Stimulated activated CD4-positive, alpha-beta T cell treated with anti-CD3 and anti-CD28 coated beads, Interleukin-4, amount 100 ng/mL, for 4 hours (primary cell): Measurements from ENCODE around the gene ACRBP.
"Not testable (repeated sequence)": the region's sequence is repeated elsewhere in the genome, so short reads cannot be mapped to it uniquely, and the experiment has no call there.

Experiments
- DNase-seq, 2 experiments: peaks; one replicate each; pipeline ENCODE4 v3.0.0-alpha.2; 2020

ACRBP gene

DNA sequence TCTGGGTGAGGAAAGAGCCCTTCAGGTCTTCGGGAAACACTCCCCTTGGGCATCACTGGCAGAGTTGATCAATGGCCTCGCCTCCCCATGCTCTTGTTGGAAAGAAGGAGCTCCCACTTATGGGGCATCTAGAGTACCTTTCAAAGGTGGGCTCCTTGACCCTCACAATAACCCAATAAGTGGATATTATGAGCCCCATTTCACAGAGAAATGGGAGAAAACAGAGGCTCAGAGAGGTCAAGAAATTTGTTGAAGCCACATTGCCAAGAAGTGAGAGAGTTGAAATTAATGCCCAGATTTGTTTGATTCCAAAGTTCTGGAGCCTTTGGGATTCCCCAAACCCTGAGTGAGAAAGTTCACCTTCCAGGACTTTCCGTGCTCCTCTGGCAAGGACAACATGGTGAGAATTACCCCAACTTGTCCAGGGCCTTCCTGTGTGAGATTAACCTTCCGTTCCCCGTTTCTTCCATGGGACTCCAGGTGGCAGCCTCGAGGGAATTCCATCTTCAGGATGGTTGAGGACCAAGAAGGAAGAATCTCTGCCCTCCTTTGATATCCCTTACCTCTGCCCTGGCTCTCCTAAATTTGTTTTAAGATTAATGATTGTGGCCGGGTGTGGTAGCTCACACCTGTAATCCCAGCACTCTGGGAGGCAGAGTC lies 32.6 kb downstream of the ACRBP start:
- DNase-seq: no peak

DNA sequence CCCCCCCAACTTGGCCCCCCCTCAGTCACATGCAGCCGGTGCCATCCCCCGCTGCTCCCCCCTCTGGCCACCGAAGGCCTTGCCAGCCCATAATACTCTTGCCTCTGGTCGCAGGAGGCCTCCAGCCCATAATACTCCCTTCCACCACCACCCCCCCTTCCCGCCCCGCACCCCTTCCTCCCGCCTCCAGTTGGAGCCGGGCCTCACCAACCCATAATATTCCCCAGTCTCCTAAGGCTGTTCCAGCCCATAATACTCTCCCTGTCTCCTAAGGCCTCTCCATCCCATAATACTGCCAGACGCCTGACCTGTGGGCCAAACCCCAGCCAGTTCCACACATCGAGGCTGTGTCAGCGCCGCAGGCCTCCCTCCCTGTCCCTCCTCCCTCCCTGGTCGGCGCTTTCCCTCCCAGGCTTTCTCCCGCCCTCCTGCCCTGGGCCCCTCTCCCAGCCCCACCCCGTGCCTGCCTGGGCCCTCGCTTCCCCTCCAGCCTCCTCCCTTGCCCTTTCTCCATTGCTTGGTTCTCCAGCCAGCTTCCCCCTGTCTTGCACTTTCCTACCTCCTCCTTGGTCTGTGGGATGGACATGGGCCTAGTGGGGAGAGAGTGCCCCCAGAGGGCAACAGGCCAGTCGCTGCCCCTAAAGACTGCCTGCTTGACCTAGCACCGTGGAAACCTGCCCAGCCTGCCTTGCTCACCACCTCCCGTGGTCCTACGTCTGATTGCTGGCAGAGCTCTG lies 33.3 kb downstream of the ACRBP start:
- DNase-seq: peak in 1 of 2 experiments; percentile 25

DNA sequence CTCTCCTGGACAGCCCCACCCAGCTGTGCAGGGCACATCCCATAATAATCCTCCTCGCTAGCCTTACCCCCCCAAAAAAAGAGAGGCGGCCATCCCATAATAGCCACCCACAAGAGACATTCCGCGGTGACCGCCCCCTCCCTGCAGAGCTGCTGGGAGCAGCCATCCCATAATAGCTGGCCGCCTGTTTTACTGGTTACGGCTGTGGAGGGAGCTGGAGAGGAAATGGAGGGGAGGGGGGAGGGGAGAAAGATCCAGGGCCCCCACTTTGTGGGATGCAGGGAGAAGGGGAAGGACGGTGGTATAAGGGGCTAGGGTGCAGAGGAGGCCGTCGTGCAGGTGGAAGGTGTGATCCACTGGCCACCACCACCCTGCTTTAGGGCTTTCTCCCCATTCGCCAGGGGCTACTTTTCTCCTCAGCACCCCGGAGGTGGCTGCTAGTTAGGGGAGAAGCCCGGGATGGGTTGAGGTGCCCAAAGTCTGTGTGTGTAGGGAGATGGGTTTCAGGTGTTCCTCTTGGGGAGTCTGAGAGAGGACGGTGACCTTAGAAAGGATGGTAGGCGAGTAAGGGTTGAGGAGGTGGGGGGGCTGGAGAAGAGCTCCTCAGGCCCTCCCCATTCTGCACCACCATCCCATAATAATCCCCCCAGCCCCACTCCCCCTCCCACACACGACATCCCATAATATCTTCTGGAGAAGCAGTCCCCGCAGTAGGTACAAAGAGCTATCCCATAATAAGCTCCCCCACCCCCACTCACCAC lies 34.0 kb downstream of the ACRBP start:
- no peak for DNase-seq

DNA sequence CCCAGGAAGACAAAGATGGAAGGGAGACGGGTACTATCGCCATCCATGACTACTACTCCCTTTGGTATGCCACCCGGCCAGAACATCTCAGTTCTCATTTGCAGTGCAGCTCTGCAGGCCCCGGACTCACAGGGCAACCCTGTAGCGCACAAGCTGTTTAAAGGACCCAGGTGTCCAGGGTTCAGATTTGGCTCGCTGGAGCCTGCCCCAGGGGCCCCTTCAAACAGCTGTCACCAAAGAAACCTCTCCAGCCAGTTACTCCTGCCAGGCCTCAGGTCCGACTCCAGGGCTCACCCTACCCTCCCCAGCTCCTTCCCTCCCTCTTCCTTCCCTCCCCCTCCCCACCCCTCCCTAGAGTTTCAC lies 34.6 kb downstream of the ACRBP start:
- no peak for DNase-seq

DNA sequence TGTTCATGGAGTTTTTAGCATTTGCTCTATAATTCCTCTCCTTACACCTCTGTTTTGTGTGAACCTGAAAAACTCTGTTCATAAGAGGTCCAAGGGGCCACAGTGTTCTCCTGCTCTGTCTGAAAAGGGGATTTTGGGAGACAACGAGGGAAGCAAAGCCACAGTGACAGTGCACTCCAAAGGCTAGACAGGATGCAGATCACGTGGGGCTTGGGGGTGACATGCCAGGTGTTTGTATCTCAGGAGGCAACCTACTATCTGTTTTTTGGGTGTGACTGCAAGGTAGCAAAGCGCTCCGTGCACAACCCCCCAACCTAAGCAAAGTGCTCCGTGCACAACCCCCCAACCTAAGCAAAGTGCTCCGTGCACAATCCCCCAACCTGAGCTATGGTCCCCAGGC lies 35.0 kb downstream of the ACRBP start:
- DNase-seq: no peak

DNA sequence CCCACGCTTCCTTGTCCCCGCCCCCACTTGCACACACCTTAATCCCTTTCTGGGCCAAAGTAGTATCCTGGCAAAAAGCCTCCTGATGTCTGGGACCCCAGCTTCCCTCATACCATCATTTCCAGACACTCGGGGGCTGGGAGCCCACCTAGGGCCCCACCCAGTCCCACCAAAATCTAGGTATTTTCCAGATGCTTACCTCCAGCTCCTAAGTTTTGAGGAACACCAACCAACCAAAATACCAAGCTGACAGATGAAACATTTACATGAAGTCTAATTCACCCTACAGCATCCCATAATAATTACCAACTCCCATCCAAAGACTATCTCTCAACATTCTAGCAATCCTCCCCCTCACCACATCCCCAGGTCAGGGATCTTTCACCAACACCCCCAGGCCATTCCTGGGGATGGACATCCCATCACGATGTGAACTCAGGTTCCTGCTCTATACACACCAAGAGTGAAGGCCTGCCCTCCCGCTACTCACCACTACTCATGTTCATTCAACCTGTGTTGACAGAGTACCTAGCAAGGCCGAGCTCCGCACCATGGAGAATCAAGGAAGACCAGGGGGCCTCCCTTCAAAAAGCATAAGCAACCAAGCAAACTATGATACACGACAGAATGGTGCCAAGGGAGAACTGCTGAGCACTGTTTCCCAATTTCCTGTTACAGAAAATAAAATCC lies 38.5 kb downstream of the ACRBP start:
- peak; percentile 15 to 46 for DNase-seq

DNA sequence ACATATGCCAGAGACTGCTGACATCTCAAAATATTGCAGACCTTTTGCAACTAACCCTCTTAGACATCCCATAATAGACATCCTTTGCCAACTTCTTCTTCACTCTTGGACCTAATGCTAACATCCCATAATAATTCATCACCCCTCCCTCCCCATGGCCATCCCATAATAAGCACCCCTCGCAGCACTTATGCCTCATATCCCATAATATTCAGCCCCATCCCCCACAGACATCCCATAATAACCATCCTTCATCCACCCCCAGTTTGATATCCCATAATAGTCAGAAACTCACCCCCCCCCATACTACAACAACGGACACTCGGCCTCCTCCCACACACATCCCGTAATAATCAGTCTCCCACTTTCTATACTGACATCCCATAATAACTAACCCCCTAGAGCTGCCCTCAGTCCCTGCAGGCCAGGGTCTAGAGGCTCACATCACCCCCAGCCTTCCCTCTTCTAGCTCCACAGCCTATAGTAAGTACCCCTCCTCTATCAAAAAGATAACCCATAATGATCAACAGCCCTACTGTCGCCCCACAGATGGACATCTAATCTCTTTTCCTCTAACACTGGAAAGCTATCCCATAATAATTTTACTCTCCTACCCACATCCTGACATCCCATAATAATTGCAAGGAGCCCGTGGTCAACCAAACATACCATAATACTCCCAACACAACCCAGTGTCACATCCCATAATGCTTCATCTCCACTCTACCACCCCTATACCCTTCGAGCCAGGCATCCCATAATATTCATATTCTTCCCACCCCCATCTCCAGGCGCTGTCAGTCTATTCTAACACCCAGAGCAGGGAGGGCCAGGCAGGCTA lies 39.3 kb downstream of the ACRBP start:
- DNase-seq: peak in 1 of 2 experiments; percentile 65

DNA sequence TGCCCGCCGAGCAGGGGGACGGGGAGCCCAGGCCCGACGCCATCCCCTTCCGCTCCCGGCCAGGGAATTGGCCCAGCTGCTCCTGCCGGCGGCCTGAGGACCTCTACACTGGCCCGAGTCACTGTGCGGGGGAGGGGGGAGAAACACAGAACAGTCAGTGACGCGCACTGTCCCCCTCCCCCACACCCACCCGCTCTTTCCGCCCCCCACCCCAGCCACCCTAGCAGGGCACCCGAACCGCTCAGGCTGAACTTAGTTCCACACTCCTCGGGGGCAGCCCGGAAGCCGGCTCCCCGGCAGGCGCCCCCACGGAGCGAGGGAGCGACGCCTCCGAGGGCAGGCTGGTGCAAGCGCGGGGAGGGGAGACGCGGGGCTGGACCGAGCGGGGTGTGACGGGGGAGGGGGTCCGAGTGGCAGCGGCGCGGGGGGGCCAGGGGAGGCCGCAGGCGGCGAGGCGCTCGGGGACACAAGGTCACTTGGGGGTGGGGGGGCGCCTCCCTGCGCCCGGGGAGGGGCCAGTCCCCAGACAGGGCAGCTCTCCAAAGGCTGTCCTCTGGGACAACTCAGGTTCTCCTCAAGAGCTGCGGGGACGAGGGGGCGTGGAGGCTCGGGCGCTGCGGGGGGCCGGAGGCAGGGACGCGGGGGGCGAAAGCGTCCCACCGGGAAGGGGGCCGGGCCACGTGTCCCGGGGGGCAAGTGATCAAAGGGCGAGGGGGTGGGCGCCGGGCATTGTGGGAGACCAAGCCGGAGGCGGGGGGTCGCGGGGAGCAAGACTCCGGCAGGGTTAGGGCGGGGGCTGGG lies 40.7 kb downstream of the ACRBP start:
- DNase-seq: peak; percentile 61 to 79

DNA sequence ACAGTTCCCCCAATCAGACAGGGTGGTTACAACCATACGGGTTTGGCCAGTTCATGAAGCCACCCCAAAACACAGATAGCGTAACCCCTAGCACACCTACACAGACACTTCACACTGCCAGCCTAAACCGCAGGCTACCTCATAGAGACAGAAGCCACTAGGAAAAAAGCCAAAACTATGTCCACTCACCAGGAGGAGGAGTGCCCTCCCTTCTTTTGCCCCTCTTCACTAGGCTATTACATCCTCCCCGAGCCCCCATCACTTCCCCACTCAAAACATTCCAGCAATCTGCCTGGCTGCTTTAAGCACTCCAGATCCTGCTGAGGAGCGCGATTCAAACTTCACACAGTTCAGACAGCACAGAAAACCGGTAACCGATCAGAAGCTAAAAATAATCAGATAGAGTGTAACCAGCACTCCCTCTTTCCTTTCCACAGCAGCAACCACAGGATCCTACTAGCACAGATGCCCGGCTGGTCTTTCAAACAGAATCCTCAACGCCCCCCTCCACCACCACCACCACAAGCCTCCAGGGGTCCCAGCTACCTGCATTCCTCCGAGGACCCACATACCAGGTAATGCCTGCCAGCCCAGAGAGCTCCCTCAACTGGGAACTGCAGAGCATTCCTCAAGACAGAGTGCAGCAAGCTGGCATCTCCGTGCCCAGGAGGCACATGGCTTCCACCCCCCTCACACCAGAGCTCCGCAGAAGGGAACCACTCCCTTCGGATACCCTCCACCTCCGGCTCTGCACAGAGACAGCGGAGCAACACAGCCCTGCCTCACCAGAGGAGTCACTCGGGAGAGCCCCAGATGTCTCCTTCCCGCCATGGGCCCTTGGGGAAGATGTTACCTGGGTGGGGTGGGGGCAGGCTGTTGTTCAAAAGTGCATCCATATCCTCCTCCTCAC lies 41.6 kb downstream of the ACRBP start:
- DNase-seq: peak in 1 of 2 experiments; percentile 58

DNA sequence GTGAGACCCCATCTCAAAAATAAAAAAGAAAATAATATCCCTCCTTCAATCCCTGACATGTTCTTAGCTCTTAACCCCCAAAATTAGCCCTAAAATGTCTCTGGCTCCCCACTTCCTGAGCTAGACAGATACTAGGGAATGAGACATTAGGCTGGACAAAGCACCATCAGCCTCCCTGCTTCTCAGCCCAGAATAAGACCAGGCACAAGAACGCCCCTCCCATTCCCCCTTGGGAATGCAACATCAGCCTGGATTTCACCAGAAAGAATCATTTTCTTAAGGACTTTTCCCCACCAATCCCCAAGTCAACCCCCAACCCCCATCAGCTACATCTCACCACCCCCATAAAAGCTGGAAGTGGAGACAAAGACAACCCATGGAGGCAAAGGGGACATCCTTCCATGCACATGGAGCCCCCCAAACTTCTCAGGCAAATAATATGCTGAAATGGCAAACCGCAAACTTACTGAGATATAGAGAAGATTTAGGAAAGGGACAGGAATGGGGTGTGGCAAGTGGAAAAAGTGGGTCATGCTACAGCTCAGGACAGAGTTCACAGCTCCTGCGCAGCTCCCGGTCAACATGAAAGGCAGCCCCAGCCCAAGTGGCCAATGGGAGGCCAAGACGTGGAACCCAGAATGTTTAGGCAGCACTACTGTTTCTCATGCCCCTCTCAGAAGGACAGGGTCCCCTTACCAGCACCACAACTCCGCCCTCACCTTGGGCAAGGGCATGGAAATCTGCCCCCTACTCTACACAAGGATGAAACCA lies 42.8 kb downstream of the ACRBP start:
- DNase-seq: no peak

DNA sequence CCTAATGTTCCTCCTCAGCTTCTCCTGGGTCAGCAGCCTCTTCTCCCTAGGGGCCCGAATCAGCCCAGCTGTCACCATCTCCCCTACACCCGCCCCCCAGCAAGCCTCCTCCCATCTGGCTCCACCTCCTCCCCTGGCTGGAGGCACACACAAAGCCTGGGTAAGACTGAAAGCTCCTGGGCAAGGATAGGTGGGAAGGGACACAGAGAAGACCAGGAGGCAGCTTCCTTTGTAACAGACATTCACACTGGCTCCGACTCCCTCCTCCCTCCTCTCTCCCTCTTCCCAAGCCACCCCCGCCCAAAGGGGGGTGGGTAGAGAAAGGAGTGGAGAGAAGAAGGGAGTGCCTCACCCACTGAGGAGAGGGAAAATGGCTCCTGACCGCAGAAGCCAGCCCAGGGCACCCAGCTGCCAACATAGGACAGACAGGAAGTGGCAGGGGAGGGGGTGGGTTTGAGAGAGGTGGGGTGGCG lies 44.1 kb downstream of the ACRBP start:
- DNase-seq: peak in 1 of 2 experiments; percentile 37

DNA sequence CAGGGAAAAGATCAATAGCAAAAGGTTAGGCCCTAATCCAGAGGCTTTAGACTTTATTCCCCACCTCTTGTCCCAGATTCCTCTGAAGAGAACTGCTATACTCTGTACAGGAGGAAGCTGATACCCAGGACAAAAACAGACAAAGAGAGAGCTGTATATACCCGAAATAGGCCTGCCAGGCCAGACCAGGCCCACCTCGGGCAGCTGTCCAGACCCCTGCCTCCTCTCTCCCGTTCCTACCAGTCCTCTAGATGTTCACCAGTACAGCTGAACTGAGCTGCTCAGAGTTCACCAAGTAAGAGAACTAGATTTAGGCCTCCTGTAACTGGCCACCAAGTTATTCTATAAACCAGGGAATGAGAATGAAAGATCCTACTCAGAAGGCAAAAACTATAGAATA lies 44.7 kb downstream of the ACRBP start:
- no peak for DNase-seq

DNA sequence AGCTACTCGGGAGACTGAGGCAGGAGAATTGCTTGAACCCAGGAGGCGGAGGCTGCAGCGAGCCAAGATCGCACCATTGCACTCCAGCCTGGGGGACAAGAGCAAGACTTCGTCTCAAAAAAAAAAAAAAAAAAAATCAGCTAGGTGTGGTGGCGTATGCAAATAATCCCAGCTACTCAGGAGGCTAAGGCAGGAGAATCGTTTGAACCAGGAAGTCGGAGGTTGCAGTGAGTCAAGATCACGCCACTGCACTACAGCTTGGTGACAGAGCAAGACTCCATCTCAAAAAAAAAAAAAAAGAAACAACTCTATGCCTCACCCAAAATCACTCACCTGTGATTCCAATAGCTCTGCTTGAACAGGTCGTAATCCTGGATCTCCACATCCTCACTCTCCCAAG lies 51.6 kb downstream of the ACRBP start:
- DNase-seq: not testable (repeated sequence)

DNA sequence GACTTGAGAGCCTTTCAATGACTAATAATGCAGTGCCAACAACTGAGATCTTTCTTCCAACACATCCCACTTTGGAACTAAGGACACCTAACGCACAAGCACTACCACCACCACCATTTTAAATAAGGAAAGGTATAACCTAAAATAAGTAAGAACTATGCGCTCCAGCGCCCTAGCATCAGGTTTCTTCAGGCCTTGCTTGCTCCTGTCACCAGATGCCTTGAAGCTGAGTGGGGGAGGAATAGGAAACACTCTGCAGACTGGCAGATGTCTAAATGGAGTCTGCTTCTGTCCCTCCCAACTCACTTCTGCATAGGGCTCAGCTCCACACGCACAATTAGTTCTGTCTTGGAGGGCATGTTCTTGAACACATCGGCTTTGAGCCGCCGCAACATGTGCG lies 55.1 kb downstream of the ACRBP start:
- DNase-seq: no peak
